IMR-90 (cell line): ENCODE measurements around the gene DDX39A. TPM values are rescaled to one million over a fixed set of nuclear protein-coding genes. Genes with fewer than 3 reads are reported as not detected.

ENCODE experiments used
- ATAC-seq: fragments of 200-7000 bp; cut with Tn5 transposase; 2 replicates; pipeline ENCODE4 v1.9.1; 2020; ENCODE audit warnings: low read depth, mild to moderate bottlenecking, moderate library complexity
- BruUV-seq: library from RNA; stranded (reverse); fragments of 400-500 nt; replicated peaks from 2 replicates; lab custom pipeline; 2021; lab: Mats Ljungman, UMichigan
- CTCF ChIA-PET: fragments of 300-600 bp; formaldehyde crosslinking; extraction: SDS; loops from one replicate; lab custom pipeline; 2021; ENCODE audit warnings: antibody characterized with exemption; lab: Yijun Ruan, JAX
- POLR2A ChIA-PET: fragments of 300-600 bp; sonication (Branson Sonifier 250); formaldehyde crosslinking; loops from one replicate; lab custom pipeline; 2022; ENCODE audit warnings: antibody characterized with exemption; ENCODE audit not compliant: unreplicated experiment; lab: Charles Lee
- DNase-seq: peaks from one replicate; pipeline ENCODE4 v3.0.0; 2013
- H2AFZ ChIP-seq: replicated peaks from 2 replicates; pipeline ENCODE3; 2013; ENCODE audit warnings: low read length, mild to moderate bottlenecking; ENCODE audit not compliant: poor library complexity
- H2AK5ac ChIP-seq: 2 replicates; pipeline ENCODE4 v1.6.1; 2013; ENCODE audit warnings: low read depth, low read length, inconsistent platforms
- H2AK9ac ChIP-seq: replicated peaks from 2 replicates; pipeline ENCODE3; 2013; ENCODE audit warnings: mild to moderate bottlenecking, low read depth, low read length, moderate library complexity; ENCODE audit not compliant: poor library complexity
- H2BK120ac ChIP-seq: 2 replicates; pipeline ENCODE4 v1.6.1; 2013; ENCODE audit warnings: low read depth, low read length, inconsistent platforms
- H2BK15ac ChIP-seq: 3 replicates; pipeline ENCODE4 v1.6.1; 2013; ENCODE audit warnings: low read depth, low read length, inconsistent platforms
- H2BK20ac ChIP-seq: 2 replicates; pipeline ENCODE4 v1.6.1; 2013; ENCODE audit warnings: low read depth, mild to moderate bottlenecking, inconsistent platforms, low read length, moderate library complexity
- H2BK5ac ChIP-seq: 2 replicates; pipeline ENCODE4 v1.6.1; 2013; ENCODE audit warnings: mild to moderate bottlenecking, low read depth, low read length, inconsistent platforms; ENCODE audit not compliant: poor library complexity, severe bottlenecking
- H3K14ac ChIP-seq: replicated peaks from 2 replicates; pipeline ENCODE4 v1.6.1; 2013; ENCODE audit warnings: low read depth, low read length, inconsistent platforms
- H3K18ac ChIP-seq: 2 replicates; pipeline ENCODE4 v1.6.1; 2013; ENCODE audit warnings: low read depth, low read length, control low read depth
- H3K23ac ChIP-seq: 2 replicates; pipeline ENCODE4 v1.6.1; 2013; ENCODE audit warnings: low read depth, low read length, inconsistent platforms
- H3K27ac ChIP-seq: 2 replicates; pipeline ENCODE4 v1.5.1; 2013; ENCODE audit warnings: mild to moderate bottlenecking, control low read depth, low read length; ENCODE audit not compliant: insufficient read depth
- H3K27me3 ChIP-seq: 2 replicates; pipeline ENCODE4 v1.6.1; 2013; ENCODE audit warnings: low read length; ENCODE audit not compliant: control insufficient read depth, insufficient read depth
- H3K36me3 ChIP-seq: 2 replicates; pipeline ENCODE4 v1.6.1; 2013; ENCODE audit warnings: low read length, mixed read lengths; ENCODE audit not compliant: control insufficient read depth, insufficient read depth
- H3K4ac ChIP-seq: 2 replicates; pipeline ENCODE4 v1.6.1; 2013; ENCODE audit warnings: low read depth, low read length, inconsistent platforms
- H3K4me1 ChIP-seq: 2 replicates; pipeline ENCODE4 v1.6.1; 2013; ENCODE audit warnings: low read length, mixed read lengths; ENCODE audit not compliant: control insufficient read depth, insufficient read depth
- H3K4me2 ChIP-seq: 2 replicates; pipeline ENCODE4 v1.6.1; 2013; ENCODE audit warnings: low read depth, mild to moderate bottlenecking, control low read depth, low read length, moderate library complexity
- H3K4me3 ChIP-seq: 2 replicates; pipeline ENCODE4 v1.5.1; 2013; ENCODE audit warnings: low read depth, mild to moderate bottlenecking, control low read depth, low read length, moderate library complexity; ENCODE audit not compliant: insufficient read depth
- H3K56ac ChIP-seq: 2 replicates; pipeline ENCODE4 v1.6.1; 2013; ENCODE audit warnings: low read length, inconsistent platforms; ENCODE audit not compliant: insufficient read depth; ENCODE audit errors: extremely low read depth
- H3K79me1 ChIP-seq, 2 experiments: 2 replicates each; pipeline ENCODE4 v1.6.1; 2013; ENCODE audit warnings: low read length in 2 of 2, inconsistent platforms in 1 of 2, low read depth in 1 of 2
- H3K9ac ChIP-seq: 2 replicates; pipeline ENCODE4 v1.6.1; 2013; ENCODE audit warnings: low read depth, low read length, control low read depth
- H3K9me1 ChIP-seq: 2 replicates; pipeline ENCODE4 v1.6.1; 2013; ENCODE audit warnings: low read length, inconsistent platforms; ENCODE audit not compliant: insufficient read depth
- H3K9me3 ChIP-seq: 2 replicates; pipeline ENCODE4 v1.6.1; 2013; ENCODE audit warnings: low read length; ENCODE audit not compliant: control insufficient read depth, insufficient read depth
- H4K20me1 ChIP-seq: 2 replicates; pipeline ENCODE4 v1.6.1; 2013; ENCODE audit warnings: low read length, inconsistent platforms; ENCODE audit not compliant: insufficient read depth
- H4K5ac ChIP-seq: 2 replicates; pipeline ENCODE4 v1.6.1; 2013; ENCODE audit warnings: mild to moderate bottlenecking, low read depth, low read length, control low read depth
- H4K8ac ChIP-seq, 2 experiments: 2 replicates each; pipeline ENCODE4 v1.6.1; 2013; ENCODE audit warnings: low read depth in 2 of 2, low read length in 2 of 2, control low read depth in 1 of 2, inconsistent platforms in 1 of 2
- H4K91ac ChIP-seq: 2 replicates; pipeline ENCODE4 v1.6.1; 2013; ENCODE audit warnings: low read depth, low read length, inconsistent platforms; ENCODE audit not compliant: insufficient read depth
- BHLHE40 ChIP-seq: fragments of 150-350 bp; IDR thresholded peaks from 2 replicates; pipeline ENCODE4 v1.6.1; 2016; ENCODE audit warnings: mild to moderate bottlenecking, low read depth, low read length
- CEBPB ChIP-seq: IDR thresholded peaks from 2 replicates; pipeline ENCODE4 v1.6.1; 2012; ENCODE audit warnings: low read depth, low read length, improper control_type of control experiment
- CHD1 ChIP-seq: IDR thresholded peaks from 2 replicates; pipeline ENCODE4 v1.6.1; 2012; ENCODE audit warnings: low read depth, low read length, improper control_type of control experiment
- FOS ChIP-seq: fragments of 150-350 bp; IDR thresholded peaks from 2 replicates; pipeline ENCODE4 v1.6.1; 2016; ENCODE audit warnings: low read depth, low read length
- MAFK ChIP-seq: IDR thresholded peaks from 2 replicates; pipeline ENCODE4 v1.6.1; 2012; ENCODE audit warnings: low read depth, low read length, improper control_type of control experiment
- MAZ ChIP-seq: IDR thresholded peaks from 2 replicates; pipeline ENCODE4 v1.6.1; 2012; ENCODE audit warnings: low read depth, mild to moderate bottlenecking, low read length, improper control_type of control experiment, moderate library complexity, borderline replicate concordance
- MXI1 ChIP-seq: IDR thresholded peaks from 2 replicates; pipeline ENCODE4 v1.6.1; 2012; ENCODE audit warnings: low read depth, mild to moderate bottlenecking, low read length, moderate library complexity, borderline replicate concordance
- NFE2L2 ChIP-seq: fragments of 150-350 bp; IDR thresholded peaks from 2 replicates; pipeline ENCODE4 v1.6.1; 2016; ENCODE audit warnings: low read depth, mild to moderate bottlenecking, low read length
- POLR2A ChIP-seq: IDR thresholded peaks from 2 replicates; pipeline ENCODE4 v1.6.1; 2012; ENCODE audit warnings: mild to moderate bottlenecking, low read depth, low read length
- RAD21 ChIP-seq: IDR thresholded peaks from 2 replicates; pipeline ENCODE4 v1.6.1; 2012; ENCODE audit warnings: low read length, improper control_type of control experiment
- RCOR1 ChIP-seq: IDR thresholded peaks from 2 replicates; pipeline ENCODE4 v1.6.1; 2012; ENCODE audit warnings: mild to moderate bottlenecking, low read length, improper control_type of control experiment; ENCODE audit not compliant: insufficient replicate concordance
- RFX5 ChIP-seq: IDR thresholded peaks from 2 replicates; pipeline ENCODE4 v1.8.0; 2012; ENCODE audit warnings: low read depth, mild to moderate bottlenecking, low read length, moderate library complexity
- SMC3 ChIP-seq: fragments of 150-350 bp; IDR thresholded peaks from 2 replicates; pipeline ENCODE4 v1.6.1; 2016; ENCODE audit warnings: low read depth, mild to moderate bottlenecking, antibody characterized with exemption, low read length, moderate library complexity
- USF2 ChIP-seq: fragments of 150-350 bp; IDR thresholded peaks from 2 replicates; pipeline ENCODE4 v1.6.1; 2017; ENCODE audit warnings: mild to moderate bottlenecking, antibody characterized with exemption, low read length, low read depth
- whole genome bisulfite sequencing, 2 experiments: methylation state at CpG; one replicate each; pipeline versions ENCODE4 v1.1.5 to v1.1.7; 2013; ENCODE audit warnings: missing lambda C conversion rate in 2 of 2; ENCODE audit not compliant: insufficient read length in 1 of 2; ENCODE audit errors: extremely low coverage in 2 of 2; 5-methylcytosine and 5-hydroxymethylcytosine counted together
- dilution Hi-C: fragments of 300-500 bp; cut with HindIII; formaldehyde crosslinking; loops from one replicate; pipeline ENCODE4 v1.14.3; 2018; ENCODE audit warnings: low sequenced_read_pairs; ENCODE audit not compliant: unreplicated experiment
- in situ Hi-C: fragments of 300-500 bp; cut with MboI; formaldehyde crosslinking; loops from 3 replicates; pipeline ENCODE4 v1.14.3; 2019; ENCODE audit warnings: low sequenced_read_pairs, inconsistent platforms, mixed read lengths
- intact Hi-C: fragments of 100-400 bp; cut with micrococcal nuclease; formaldehyde crosslinking; loops from 2 replicates; pipeline ENCODE4 v1.10.0; 2022
- polyA plus RNA-seq, 3 experiments: library from polyadenylated mRNA; depleted of rRNA; stranded (reverse); fragments of >200 nt; gene quantifications; 2 replicates each; pipeline ENCODE4 v1.2.3, GENCODE V29; 2012; ENCODE audit warnings: low replicate concordance in 1 of 3
- total RNA-seq: library from RNA; depleted of rRNA; stranded (reverse); fragments of >200 nt; gene quantifications from 2 replicates; pipeline ENCODE4 v1.2.3, GENCODE V29; 2012
- TF ChIP-seq, protein P1 (sequence below): fragments of 150-350 bp; IDR thresholded peaks from 2 replicates; pipeline ENCODE4 v1.6.1; 2016; ENCODE audit warnings: low read depth, mild to moderate bottlenecking, low read length, moderate library complexity, borderline replicate concordance
- TF ChIP-seq, protein P2 (sequence below): conservative IDR thresholded peaks from 2 replicates; pipeline ENCODE4 v1.5.1; 2012; ENCODE audit warnings: mild to moderate bottlenecking, low read depth, low read length, improper control_type of control experiment

DDX39A gene
- total and polyA plus RNA-seq, 2 of the 4 experiments (the other 2 are of a cell fraction) = 82.5 to 83.0 TPM

- Histone ChIP-seq H3K4me1 (peaks cover 11% of the 10 kb centered on the region; the same call in 1 of the 2 replicates), H3K27me3 (no peaks in the 10 kb centered on the region), H3K9me1 (peaks cover 9% of the 10 kb centered on the region; the same call in 1 of the 2 replicates), H2BK20ac (no peak overlapping the region), H2AK9ac (peak overlapping the region; percentile 55), H3K4me2 (no peak overlapping the region), H4K5ac (no peak overlapping the region), H3K4me3 (no peak overlapping the region), H3K18ac (no peak overlapping the region), H2BK15ac (no peak overlapping the region), H4K20me1 (peaks cover 83% of the 10 kb centered on the region), H3K9ac (no peak overlapping the region), H2BK120ac (no peak overlapping the region), H3K4ac (no peak overlapping the region), H3K27ac (peak overlapping the region; percentile 17; the same call in 1 of the 2 replicates), H3K36me3 (peaks cover 42% of the 10 kb centered on the region), H3K14ac (0 out of 2 replicates have a peak overlapping the region, but pooled peaks have one; percentile 21), H2AK5ac (no peak overlapping the region), H3K56ac (no peak overlapping the region), H3K9me3 (no peaks in the 10 kb centered on the region), H2BK5ac (no peak overlapping the region), H2AFZ (no peak overlapping the region), H3K79me1 (peaks cover 0 to 47% of the 10 kb centered on the region in 2 experiments; a peak in 3 of 4 replicates), H4K8ac (no peak overlapping the region), H3K23ac (no peak overlapping the region), H4K91ac (no peak overlapping the region)
- ChIA-PET CTCF (interaction anchor here (0.8 kb wide), 1 partner anchor 9 kb away, joined by 7 read pairs; no protein-coding TSS in a partner anchor), POLR2A (no interaction called here)
- TF ChIP-seq RAD21 (no peak), FOS (no peak), BHLHE40 (no peak), POLR2A (no peak), MAFK (no peak), CEBPB (no peak), MAZ (no peak), MXI1 (no peak), RCOR1 (no peak), NFE2L2 (no peak), USF2 (no peak), SMC3 (no peak), RFX5 (no peak), CHD1 (no peak)
- TF ChIP-seq, protein P1, sequence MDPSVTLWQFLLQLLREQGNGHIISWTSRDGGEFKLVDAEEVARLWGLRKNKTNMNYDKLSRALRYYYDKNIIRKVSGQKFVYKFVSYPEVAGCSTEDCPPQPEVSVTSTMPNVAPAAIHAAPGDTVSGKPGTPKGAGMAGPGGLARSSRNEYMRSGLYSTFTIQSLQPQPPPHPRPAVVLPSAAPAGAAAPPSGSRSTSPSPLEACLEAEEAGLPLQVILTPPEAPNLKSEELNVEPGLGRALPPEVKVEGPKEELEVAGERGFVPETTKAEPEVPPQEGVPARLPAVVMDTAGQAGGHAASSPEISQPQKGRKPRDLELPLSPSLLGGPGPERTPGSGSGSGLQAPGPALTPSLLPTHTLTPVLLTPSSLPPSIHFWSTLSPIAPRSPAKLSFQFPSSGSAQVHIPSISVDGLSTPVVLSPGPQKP = no peak
- TF ChIP-seq, protein P2, sequence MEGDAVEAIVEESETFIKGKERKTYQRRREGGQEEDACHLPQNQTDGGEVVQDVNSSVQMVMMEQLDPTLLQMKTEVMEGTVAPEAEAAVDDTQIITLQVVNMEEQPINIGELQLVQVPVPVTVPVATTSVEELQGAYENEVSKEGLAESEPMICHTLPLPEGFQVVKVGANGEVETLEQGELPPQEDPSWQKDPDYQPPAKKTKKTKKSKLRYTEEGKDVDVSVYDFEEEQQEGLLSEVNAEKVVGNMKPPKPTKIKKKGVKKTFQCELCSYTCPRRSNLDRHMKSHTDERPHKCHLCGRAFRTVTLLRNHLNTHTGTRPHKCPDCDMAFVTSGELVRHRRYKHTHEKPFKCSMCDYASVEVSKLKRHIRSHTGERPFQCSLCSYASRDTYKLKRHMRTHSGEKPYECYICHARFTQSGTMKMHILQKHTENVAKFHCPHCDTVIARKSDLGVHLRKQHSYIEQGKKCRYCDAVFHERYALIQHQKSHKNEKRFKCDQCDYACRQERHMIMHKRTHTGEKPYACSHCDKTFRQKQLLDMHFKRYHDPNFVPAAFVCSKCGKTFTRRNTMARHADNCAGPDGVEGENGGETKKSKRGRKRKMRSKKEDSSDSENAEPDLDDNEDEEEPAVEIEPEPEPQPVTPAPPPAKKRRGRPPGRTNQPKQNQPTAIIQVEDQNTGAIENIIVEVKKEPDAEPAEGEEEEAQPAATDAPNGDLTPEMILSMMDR = no peak
- in situ Hi-C loops (no loop called here), intact Hi-C loops (no loop called here), dilution Hi-C loops (no loop called here)
- DNase-seq (peak; percentile 50), ATAC-seq (peak; percentile 34)
- BruUV-seq = no TSS peak
- WGBS, 2 experiments = no CpG with 5 or more reads among the region's 3 CpGs
These were observed 5.4 kb downstream of the DDX39A start for GRCh38 chr19:14413693-14414181.
